ENCODE data around the gene ETS2. TPM values are rescaled to one million over a fixed set of nuclear protein-coding genes. Genes with fewer than 3 reads are reported as not detected.

Gene ETS2
- total and polyA plus RNA-seq, 12 donors, result 26.2 to 81.5 (median 43.8) TPM

DNA sequence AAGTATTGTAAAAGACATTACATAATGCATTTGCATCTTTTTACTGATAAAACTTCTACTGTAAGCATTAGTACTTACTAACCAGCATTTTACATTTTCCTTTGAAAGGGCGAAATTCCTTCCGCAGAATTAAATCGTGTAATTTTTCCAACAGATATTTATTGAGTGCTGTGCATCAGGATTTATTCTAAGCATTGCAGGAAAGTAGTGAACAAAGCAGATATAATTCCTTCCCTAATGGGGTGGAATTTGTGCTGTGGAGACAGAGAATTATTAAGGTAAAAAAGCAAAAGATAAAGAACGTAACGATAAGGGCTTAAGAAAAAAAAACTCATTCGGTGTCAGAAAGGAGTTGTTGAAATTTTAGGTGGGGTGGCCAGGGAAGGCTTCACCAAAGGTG lies 7.6 kb upstream of the ETS2 start:
- Histone ChIP-seq H3K9me3 (no peaks in the 10 kb centered on the region), H3K27ac (no peak overlapping the region), H3K4me1 (no peaks in the 10 kb centered on the region), H3K36me3 (no peaks in the 10 kb centered on the region), H3K4me3 (no peak overlapping the region), H3K27me3 (no peaks in the 10 kb centered on the region)
- DNase-seq, result no peak
- WGBS, 2 donors, result 86 to 88% methylated on average over 6 of the region's 6 CpGs
- TF ChIP-seq, protein P1, sequence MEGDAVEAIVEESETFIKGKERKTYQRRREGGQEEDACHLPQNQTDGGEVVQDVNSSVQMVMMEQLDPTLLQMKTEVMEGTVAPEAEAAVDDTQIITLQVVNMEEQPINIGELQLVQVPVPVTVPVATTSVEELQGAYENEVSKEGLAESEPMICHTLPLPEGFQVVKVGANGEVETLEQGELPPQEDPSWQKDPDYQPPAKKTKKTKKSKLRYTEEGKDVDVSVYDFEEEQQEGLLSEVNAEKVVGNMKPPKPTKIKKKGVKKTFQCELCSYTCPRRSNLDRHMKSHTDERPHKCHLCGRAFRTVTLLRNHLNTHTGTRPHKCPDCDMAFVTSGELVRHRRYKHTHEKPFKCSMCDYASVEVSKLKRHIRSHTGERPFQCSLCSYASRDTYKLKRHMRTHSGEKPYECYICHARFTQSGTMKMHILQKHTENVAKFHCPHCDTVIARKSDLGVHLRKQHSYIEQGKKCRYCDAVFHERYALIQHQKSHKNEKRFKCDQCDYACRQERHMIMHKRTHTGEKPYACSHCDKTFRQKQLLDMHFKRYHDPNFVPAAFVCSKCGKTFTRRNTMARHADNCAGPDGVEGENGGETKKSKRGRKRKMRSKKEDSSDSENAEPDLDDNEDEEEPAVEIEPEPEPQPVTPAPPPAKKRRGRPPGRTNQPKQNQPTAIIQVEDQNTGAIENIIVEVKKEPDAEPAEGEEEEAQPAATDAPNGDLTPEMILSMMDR (IDR thresholded peaks at IDR 0.05), result no peak
- no peak for ATAC-seq
- intact Hi-C loops (cut with DNase I), result loop anchor here in 1 of 10 donors (5.0 kb wide), 1 partner anchor 336 kb away; no protein-coding TSS in a partner anchor

DNA sequence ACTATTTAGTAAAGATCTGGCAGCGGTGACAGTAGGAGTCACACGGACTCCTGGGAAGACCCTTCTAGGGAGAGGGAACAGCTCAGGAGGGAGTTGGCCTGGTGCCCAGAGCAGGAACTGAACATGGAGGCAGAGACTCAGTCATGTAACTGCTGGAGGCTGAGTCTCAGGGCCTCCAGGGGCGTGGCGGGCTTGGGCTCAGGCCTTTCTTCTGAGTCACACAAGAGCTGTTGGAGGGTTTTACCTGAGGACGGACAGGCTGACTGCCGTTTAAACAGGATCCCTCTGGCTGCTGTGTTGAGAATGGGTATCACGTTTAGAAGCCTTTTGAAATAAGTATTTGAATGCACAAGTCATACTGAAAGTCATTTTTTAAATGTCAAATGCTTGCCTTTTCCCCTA lies 7.2 kb upstream of the ETS2 start:
- no peak overlapping the region for H3K27ac ChIP-seq
- TF ChIP-seq, protein P1 (IDR thresholded peaks at IDR 0.05), result no peak
- no peak for ATAC-seq
- DNase-seq, result no peak
- 80 to 82% methylated on average over 7 of the region's 7 CpGs for WGBS, 2 donors
- H3K4me1 ChIP-seq, result no peaks in the 10 kb centered on the region
- no peak overlapping the region for H3K4me3 ChIP-seq
- intact Hi-C loops (cut with DNase I), result loop anchor here in 1 of 10 donors (5.0 kb wide), 1 partner anchor 336 kb away; no protein-coding TSS in a partner anchor
- no peaks in the 10 kb centered on the region for H3K27me3 ChIP-seq
- no peaks in the 10 kb centered on the region for H3K9me3 ChIP-seq
- H3K36me3 ChIP-seq, result no peaks in the 10 kb centered on the region

DNA sequence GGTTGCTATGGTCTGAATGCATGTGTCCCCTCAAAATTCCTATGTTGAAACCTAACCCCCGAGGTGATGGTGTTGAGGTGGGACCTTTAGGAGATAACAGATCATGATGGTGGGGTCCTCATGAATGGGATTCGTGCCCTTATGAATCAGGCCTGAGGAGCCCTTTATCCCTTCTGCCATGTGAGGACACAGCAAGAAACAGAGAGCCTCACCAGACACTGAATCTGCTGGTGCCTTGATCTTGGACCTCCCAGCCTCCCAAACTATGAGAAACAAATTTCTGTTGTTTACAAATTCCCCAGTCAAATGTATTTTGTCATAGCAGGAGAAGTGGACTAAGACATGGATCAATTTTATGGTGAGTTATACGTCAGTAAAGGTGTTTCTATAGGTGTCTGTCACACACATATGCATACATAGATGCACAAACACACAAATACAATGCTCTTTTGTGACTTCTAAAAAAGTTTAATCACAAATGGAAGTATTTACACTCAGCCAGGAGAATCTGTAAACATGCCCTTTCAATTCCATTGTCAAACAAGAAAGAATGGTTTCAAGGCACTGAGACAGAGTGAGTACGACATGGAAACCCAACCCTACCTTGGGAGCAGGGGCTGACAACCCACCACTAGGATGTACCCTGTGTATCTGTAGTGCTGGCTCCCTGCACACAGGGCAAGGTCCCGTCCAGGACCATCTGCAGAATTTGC lies 5.5 kb upstream of the ETS2 start:
- 94 to 96% methylated on average over 5 of the region's 5 CpGs for WGBS, 2 donors
- TF ChIP-seq, protein P1 (IDR thresholded peaks at IDR 0.05), result no peak
- Histone ChIP-seq H3K4me1 (peaks cover 0 to 11% (median 0%) of the 10 kb centered on the region in 9 donors), H3K9me3 (no peaks in the 10 kb centered on the region), H3K27ac (no peak overlapping the region), H3K4me3 (no peak overlapping the region), H3K36me3 (no peaks in the 10 kb centered on the region), H3K27me3 (no peaks in the 10 kb centered on the region)
- intact Hi-C loops (cut with DNase I), result loop anchor here in 8 of 10 donors (5.0 to 10.0 kb wide), 10 partner anchors 33 to 332 kb away; no protein-coding TSS in a partner anchor
- ATAC-seq (no peak), DNase-seq (no peak)

DNA sequence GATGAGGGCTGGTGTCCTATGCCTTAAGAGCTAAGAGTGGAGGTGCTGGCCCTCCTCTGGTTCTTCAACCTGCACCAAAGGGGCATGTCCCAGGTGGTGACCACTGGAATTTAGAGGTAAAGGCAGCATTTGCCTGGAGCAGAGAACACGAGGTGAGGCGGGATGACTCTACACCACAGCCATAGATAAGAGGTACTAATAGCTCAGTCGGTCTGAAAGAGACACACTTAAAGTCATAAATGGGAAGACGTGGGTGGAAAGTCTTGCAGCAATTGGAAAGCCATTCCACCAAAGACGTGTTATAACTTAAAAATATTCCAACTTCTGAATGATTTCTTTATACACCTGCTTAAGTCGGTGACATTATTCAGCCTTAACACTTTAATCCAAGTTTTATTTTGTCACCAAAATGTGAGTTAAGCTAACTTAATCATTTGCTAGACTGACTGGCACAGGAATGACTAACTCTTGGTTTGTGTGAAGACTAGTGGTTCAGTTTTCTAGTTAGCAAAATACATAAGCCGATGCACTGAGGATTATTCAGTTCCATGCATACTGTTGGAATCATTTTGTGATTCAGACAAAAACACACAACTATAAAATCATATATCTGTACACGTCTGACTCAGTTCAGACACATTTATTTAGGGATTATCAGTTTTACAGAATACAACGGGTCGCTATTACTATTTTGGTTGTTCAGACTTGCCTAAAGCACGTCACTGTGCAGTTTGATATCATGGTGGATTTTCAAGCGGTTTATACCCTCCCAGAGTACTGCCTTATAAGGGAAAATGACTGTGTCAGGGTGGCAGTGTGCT lies 4.6 kb upstream of the ETS2 start:
- no peak for ATAC-seq
- Histone ChIP-seq H3K9me3 (no peaks in the 10 kb centered on the region), H3K4me1 (peaks cover 0 to 12% (median 3%) of the 10 kb centered on the region in 9 donors), H3K27ac (no peak overlapping the region), H3K27me3 (no peaks in the 10 kb centered on the region), H3K4me3 (no peak overlapping the region), H3K36me3 (no peaks in the 10 kb centered on the region)
- TF ChIP-seq, protein P1 (IDR thresholded peaks at IDR 0.05), result no peak
- no peak for DNase-seq
- WGBS, 2 donors, result 93 to 95% methylated on average over 12 of the region's 12 CpGs
- intact Hi-C loops (cut with DNase I), result loop anchor here in 8 of 10 donors (5.0 to 10.0 kb wide), 10 partner anchors 34 to 331 kb away; no protein-coding TSS in a partner anchor
